Measurements from ENCODE around the gene ARL6IP4. TPM values are rescaled to one million over a fixed set of nuclear protein-coding genes. Genes with fewer than 3 reads are reported as not detected.

The ARL6IP4 gene
- total and polyA plus RNA-seq, 2 of the 4 experiments (the other 2 are of a cell fraction): 161 to 254 TPM

DNA sequence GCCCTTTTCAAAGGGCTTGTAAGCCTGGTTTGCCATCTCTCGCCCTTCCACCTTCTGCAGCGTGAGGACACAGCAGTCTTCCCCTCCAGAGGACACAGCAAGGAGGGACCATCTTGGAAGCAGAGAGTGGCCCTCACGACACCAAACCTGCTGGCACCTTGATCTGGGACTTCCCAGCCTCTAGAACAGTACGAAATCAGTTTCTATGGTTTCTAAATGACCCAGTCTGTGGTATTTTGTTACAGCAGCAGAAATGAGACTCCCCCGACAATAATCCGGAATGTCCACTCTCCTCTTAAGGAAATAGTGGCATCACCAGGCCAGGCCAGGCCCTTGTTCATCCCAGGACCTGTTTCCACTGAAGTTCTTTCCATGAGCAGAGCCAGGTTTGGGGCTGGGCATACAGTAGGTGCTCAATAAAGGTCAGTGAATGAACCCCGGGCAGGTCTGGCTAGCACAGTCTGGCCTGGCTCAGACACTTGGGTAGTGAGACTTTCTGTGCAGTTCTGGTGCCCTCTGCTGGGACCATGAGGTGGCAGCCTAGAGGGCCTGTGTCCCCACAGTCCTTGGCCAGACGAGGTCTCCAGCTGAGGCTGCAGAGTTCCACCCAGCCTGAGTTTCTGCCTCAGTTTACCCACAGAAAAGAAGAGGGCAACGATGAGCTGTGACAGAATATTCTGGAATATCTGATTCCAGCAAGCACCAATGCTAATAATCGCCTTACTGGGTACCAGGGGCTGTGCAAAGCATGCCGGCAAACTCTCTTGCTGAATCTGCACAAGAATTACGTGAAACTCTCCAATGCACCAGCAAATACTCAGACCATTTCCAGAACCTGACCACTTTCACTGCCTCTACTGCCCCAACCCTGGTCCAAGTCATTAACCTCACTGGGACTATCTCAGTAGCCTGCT, 28.2 kb upstream of the ARL6IP4 start (continued):
- TF ChIP-seq, protein P1, sequence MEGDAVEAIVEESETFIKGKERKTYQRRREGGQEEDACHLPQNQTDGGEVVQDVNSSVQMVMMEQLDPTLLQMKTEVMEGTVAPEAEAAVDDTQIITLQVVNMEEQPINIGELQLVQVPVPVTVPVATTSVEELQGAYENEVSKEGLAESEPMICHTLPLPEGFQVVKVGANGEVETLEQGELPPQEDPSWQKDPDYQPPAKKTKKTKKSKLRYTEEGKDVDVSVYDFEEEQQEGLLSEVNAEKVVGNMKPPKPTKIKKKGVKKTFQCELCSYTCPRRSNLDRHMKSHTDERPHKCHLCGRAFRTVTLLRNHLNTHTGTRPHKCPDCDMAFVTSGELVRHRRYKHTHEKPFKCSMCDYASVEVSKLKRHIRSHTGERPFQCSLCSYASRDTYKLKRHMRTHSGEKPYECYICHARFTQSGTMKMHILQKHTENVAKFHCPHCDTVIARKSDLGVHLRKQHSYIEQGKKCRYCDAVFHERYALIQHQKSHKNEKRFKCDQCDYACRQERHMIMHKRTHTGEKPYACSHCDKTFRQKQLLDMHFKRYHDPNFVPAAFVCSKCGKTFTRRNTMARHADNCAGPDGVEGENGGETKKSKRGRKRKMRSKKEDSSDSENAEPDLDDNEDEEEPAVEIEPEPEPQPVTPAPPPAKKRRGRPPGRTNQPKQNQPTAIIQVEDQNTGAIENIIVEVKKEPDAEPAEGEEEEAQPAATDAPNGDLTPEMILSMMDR (conservative IDR thresholded peaks at IDR 0.05; ENCODE audit: low read depth, low read length): peak; percentile 95
- no peak for TF ChIP-seq NFE2L2 (IDR thresholded peaks at IDR 0.05; ENCODE audit: low read depth, low read length)

DNA sequence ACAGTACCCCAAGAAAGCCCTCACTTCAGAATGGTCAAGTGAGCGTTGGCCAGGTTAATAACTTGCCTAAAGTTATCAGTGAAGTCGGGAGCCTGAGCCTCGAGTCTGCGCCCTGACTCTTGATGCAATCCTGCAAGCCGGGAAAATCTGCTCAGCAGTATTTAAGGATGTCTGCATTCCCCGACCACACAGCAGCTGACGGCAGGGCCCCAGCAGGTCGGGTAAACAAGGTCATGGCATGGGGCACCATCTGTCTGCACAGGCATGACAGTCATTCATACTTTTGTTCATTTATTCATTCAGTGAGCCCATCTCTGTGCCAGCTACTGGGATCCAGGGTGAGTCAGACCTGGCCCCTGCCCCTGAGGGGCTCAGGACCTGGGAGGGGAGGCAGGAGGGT, 25.3 kb upstream of the ARL6IP4 start:
- no peak for DNase-seq
- no peak for TF ChIP-seq FOS (IDR thresholded peaks at IDR 0.05; ENCODE audit: low read depth, low read length)
- no peak for TF ChIP-seq NFE2L2 (IDR thresholded peaks at IDR 0.05; ENCODE audit: low read depth, low read length)
- no peak for TF ChIP-seq MAZ (IDR thresholded peaks at IDR 0.05; ENCODE audit: borderline replicate concordance, low read depth, low read length)
- no peak for TF ChIP-seq SMC3 (IDR thresholded peaks at IDR 0.05; ENCODE audit: low read depth, low read length)
- TF ChIP-seq CEBPB (IDR thresholded peaks at IDR 0.05; ENCODE audit: low read depth, low read length): no peak
- TF ChIP-seq, protein P1 (conservative IDR thresholded peaks at IDR 0.05; ENCODE audit: low read depth, low read length): no peak
- TF ChIP-seq, protein P2, sequence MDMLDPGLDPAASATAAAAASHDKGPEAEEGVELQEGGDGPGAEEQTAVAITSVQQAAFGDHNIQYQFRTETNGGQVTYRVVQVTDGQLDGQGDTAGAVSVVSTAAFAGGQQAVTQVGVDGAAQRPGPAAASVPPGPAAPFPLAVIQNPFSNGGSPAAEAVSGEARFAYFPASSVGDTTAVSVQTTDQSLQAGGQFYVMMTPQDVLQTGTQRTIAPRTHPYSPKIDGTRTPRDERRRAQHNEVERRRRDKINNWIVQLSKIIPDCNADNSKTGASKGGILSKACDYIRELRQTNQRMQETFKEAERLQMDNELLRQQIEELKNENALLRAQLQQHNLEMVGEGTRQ (IDR thresholded peaks at IDR 0.05; ENCODE audit: low read depth, low read length): no peak
- no peak for TF ChIP-seq BHLHE40 (IDR thresholded peaks at IDR 0.05; ENCODE audit: low read depth, low read length)
- TF ChIP-seq MXI1 (IDR thresholded peaks at IDR 0.05; ENCODE audit: borderline replicate concordance, low read depth, low read length): no peak
- TF ChIP-seq POLR2A (IDR thresholded peaks at IDR 0.05; ENCODE audit: low read depth, low read length): no peak

More for the DNA sequence above, 25.3 kb upstream of the ARL6IP4 start:
- no peak overlapping the region for H2AK5ac ChIP-seq (ENCODE audit: low read depth, low read length)
- no peak overlapping the region for H3K14ac ChIP-seq (replicated peaks; ENCODE audit: low read depth, low read length)
- H2BK15ac ChIP-seq (ENCODE audit: low read depth, low read length): no peak overlapping the region
- H3K56ac ChIP-seq (ENCODE audit: extremely low read depth, insufficient read depth, low read length): no peak overlapping the region
- no peaks in the 10 kb centered on the region; the same call in none of the 2 replicates for H3K4me1 ChIP-seq (ENCODE audit: control insufficient read depth, insufficient read depth, low read length)
- H4K5ac ChIP-seq (ENCODE audit: low read depth, low read length): no peak overlapping the region
- H2BK5ac ChIP-seq (ENCODE audit: low read depth, low read length, poor library complexity, severe bottlenecking): no peak overlapping the region
- CTCF ChIA-PET: interaction anchor here (1.2 to 1.3 kb wide), 2 partner anchors 94 to 161 kb away, joined by 3 to 4 read pairs; no protein-coding TSS in a partner anchor
- H3K4me2 ChIP-seq (ENCODE audit: low read depth, low read length): no peak overlapping the region
- dilution Hi-C loops (cut with HindIII; ENCODE audit: low sequenced_read_pairs, unreplicated experiment) (no loop called here), in situ Hi-C loops (cut with MboI; ENCODE audit: low sequenced_read_pairs) (loop anchor here (5.0 to 25.0 kb wide), 2 partner anchors 163 to 318 kb away; no protein-coding TSS in a partner anchor), intact Hi-C loops (cut with micrococcal nuclease) (no loop called here)
- no peak overlapping the region for H2AFZ ChIP-seq (replicated peaks; ENCODE audit: low read length, poor library complexity)
- no peak overlapping the region for H3K18ac ChIP-seq (ENCODE audit: low read depth, low read length)
- no peak overlapping the region for H3K27ac ChIP-seq (ENCODE audit: insufficient read depth, low read length)
- no peak overlapping the region for H4K91ac ChIP-seq (ENCODE audit: insufficient read depth, low read depth, low read length)
- H4K20me1 ChIP-seq (ENCODE audit: insufficient read depth, low read length): peaks cover 10% of the 10 kb centered on the region
- H4K8ac ChIP-seq (ENCODE audit: low read depth in 2 of 2, low read length in 2 of 2): no peak overlapping the region
- no peaks in the 10 kb centered on the region for H3K9me3 ChIP-seq (ENCODE audit: control insufficient read depth, insufficient read depth, low read length)
- H3K4me3 ChIP-seq (ENCODE audit: insufficient read depth, low read depth, low read length): no peak overlapping the region
- H3K79me1 ChIP-seq (ENCODE audit: low read depth in 1 of 2, low read length in 2 of 2): peaks cover 0 to 10% of the 10 kb centered on the region in 2 experiments; a peak in 2 of 4 replicates
- H3K36me3 ChIP-seq (ENCODE audit: control insufficient read depth, insufficient read depth, low read length): peaks cover 4% of the 10 kb centered on the region
- 59% methylated on average over 5 of the region's 8 CpGs; no CpG with 5 or more reads in 1 of the 2 experiments for WGBS, 2 experiments (ENCODE audit: extremely low coverage in 2 of 2, insufficient read length in 1 of 2)
- H3K27me3 ChIP-seq (ENCODE audit: control insufficient read depth, insufficient read depth, low read length): no peaks in the 10 kb centered on the region
- BruUV-seq (replicated peaks): no TSS peak
- H2AK9ac ChIP-seq (replicated peaks; ENCODE audit: low read depth, low read length, poor library complexity): no peak overlapping the region
- no peak overlapping the region for H3K9ac ChIP-seq (ENCODE audit: low read depth, low read length)
- H2BK20ac ChIP-seq (ENCODE audit: low read depth, low read length): no peak overlapping the region
- H3K23ac ChIP-seq (ENCODE audit: low read depth, low read length): no peak overlapping the region
- no peaks in the 10 kb centered on the region for H3K9me1 ChIP-seq (ENCODE audit: insufficient read depth, low read length)
- ATAC-seq (ENCODE audit: low read depth): no peak
- POLR2A ChIA-PET (ENCODE audit: unreplicated experiment): no interaction called here
- no peak overlapping the region for H2BK120ac ChIP-seq (ENCODE audit: low read depth, low read length)
- no peak overlapping the region for H3K4ac ChIP-seq (ENCODE audit: low read depth, low read length)

Measured in IMR-90 (cell line).